LNCaP clone FGC (cell line): ENCODE data around the gene PLAC8L1.
A peak's percentile ranks its signal among the peaks of the same experiment; 100 is the strongest.

Experiments used
- DNase-seq: peaks from one replicate; pipeline ENCODE4 v3.0.0-alpha.2; 2011; ENCODE audit warnings: low read depth
- H3K4me3 ChIP-seq: 2 replicates; pipeline ENCODE4 v1.5.1; 2011; ENCODE audit warnings: mild to moderate bottlenecking, low read depth, low read length, control low read depth
- CTCF ChIP-seq: IDR thresholded peaks from 2 replicates; pipeline ENCODE4 v1.5.1; 2012; ENCODE audit warnings: mild to moderate bottlenecking; ENCODE audit not compliant: control insufficient read depth, insufficient read depth; ENCODE audit errors: extremely low read depth

The PLAC8L1 gene

GRCh38 chr5:146059460-146060220, 45.7 kb downstream of the PLAC8L1 start:
- no peak overlapping the region for H3K4me3 ChIP-seq
- no peak for DNase-seq
- no peak for TF ChIP-seq CTCF

- no peak for DNase-seq
- H3K4me3 ChIP-seq = no peak overlapping the region
- no peak for TF ChIP-seq CTCF
These were observed 49.9 kb downstream of the PLAC8L1 start for GRCh38 chr5:146055432-146055831.

- TF ChIP-seq CTCF = peak; percentile 47
- no peak overlapping the region for H3K4me3 ChIP-seq
- DNase-seq = no peak
These were observed 52.6 kb downstream of the PLAC8L1 start for GRCh38 chr5:146052780-146053179.

- no peak for DNase-seq
- no peak overlapping the region for H3K4me3 ChIP-seq
- no peak for TF ChIP-seq CTCF
These were observed 53.7 kb downstream of the PLAC8L1 start for GRCh38 chr5:146051678-146052077.

- no peak for TF ChIP-seq CTCF
- H3K4me3 ChIP-seq = no peak overlapping the region
- DNase-seq = no peak
These were observed 55.3 kb downstream of the PLAC8L1 start for GRCh38 chr5:146050086-146050485.

GRCh38 chr5:146049704-146050026, 55.7 kb downstream of the PLAC8L1 start:
- no peak for TF ChIP-seq CTCF
- no peak overlapping the region for H3K4me3 ChIP-seq
- no peak for DNase-seq
